Activated T-helper 1 cell treated with anti-CD3 and anti-CD28 coated beads, Interleukin-12 subunit alpha, Interleukin-12 subunit beta, Interleukin-2, Interleukin-4 antibody, amounts not matched to agents 30 ng/mL and 10 ng/mL and 1 ng/mL, durations not matched to agents 14 hours and 24 hours and 36 hours (primary cell): ENCODE data around the gene HNF1A. TPM values are rescaled to one million over a fixed set of nuclear protein-coding genes. Genes with fewer than 3 reads are reported as not detected.
"Not testable (repeated sequence)": the region's sequence is repeated elsewhere in the genome, so short reads cannot be mapped to it uniquely, and the experiment has no call there.

ENCODE experiments used
- DNase-seq: peaks from one replicate; pipeline ENCODE4 v3.0.0; 2021; ENCODE audit warnings: low spot score
- H3K27ac Mint-ChIP-seq: one replicate; pipeline ENCODE4 v1.8.0; 2021; ENCODE audit warnings: mild to moderate bottlenecking, mixed read lengths
- H3K27me3 Mint-ChIP-seq: one replicate; pipeline ENCODE4 v1.8.0; 2022; ENCODE audit warnings: mild to moderate bottlenecking, moderate library complexity, mixed read lengths; ENCODE audit not compliant: insufficient read depth
- H3K36me3 Mint-ChIP-seq: one replicate; pipeline ENCODE4 v1.8.0; 2021; ENCODE audit warnings: low read depth, mixed read lengths
- H3K4me1 Mint-ChIP-seq: one replicate; pipeline ENCODE4 v1.8.0; 2021; ENCODE audit warnings: low read depth, mixed read lengths
- H3K4me3 Mint-ChIP-seq: one replicate; pipeline ENCODE4 v1.8.0; 2021; ENCODE audit warnings: mild to moderate bottlenecking, moderate library complexity, mixed read lengths
- H3K9me3 Mint-ChIP-seq: one replicate; pipeline ENCODE4 v1.8.0; 2021; ENCODE audit warnings: mixed read lengths
- intact Hi-C: fragments of 100-400 bp; cut with micrococcal nuclease; formaldehyde crosslinking; loops from one replicate; pipeline ENCODE4 v1.15.1; 2024
- total RNA-seq: library from RNA; stranded (reverse); gene quantifications from 2 replicates; pipeline ENCODE4 v1.2.3, GENCODE V29; 2022

HNF1A gene
- total RNA-seq, 1 donor from 2014 or later = not detected

GRCh38 chr12:121034616-121035305 is 56.4 kb downstream of the HNF1A start:
- Mint-ChIP-seq H3K9me3 (no peaks in the 10 kb centered on the region), H3K27me3 (peaks cover under 1% of the 10 kb centered on the region), H3K4me3 (peak overlapping the region; percentile 67), H3K27ac (peak overlapping the region; percentile 73), H3K36me3 (peaks cover 31% of the 10 kb centered on the region), H3K4me1 (peaks cover 66% of the 10 kb centered on the region)
- intact Hi-C loops = loop anchor here (1.0 to 10.0 kb wide), 4 partner anchors 18 to 600 kb away; partner anchors contain the start of genes C12orf43, COX6A1 and P2RX4
- no peak for DNase-seq

- Mint-ChIP-seq H3K9me3 (no peaks in the 10 kb centered on the region), H3K4me1 (peaks cover 68% of the 10 kb centered on the region), H3K27ac (peak overlapping the region; percentile 37), H3K4me3 (peak overlapping the region; percentile 48), H3K27me3 (peaks cover 5% of the 10 kb centered on the region), H3K36me3 (peaks cover 26% of the 10 kb centered on the region)
- no peak for DNase-seq
- intact Hi-C loops = loop anchor here (5.0 to 10.0 kb wide), 3 partner anchors 88 to 602 kb away; partner anchors contain the start of genes COX6A1 and P2RX4
These were observed 58.5 kb downstream of the HNF1A start for GRCh38 chr12:121036810-121037326.

DNA sequence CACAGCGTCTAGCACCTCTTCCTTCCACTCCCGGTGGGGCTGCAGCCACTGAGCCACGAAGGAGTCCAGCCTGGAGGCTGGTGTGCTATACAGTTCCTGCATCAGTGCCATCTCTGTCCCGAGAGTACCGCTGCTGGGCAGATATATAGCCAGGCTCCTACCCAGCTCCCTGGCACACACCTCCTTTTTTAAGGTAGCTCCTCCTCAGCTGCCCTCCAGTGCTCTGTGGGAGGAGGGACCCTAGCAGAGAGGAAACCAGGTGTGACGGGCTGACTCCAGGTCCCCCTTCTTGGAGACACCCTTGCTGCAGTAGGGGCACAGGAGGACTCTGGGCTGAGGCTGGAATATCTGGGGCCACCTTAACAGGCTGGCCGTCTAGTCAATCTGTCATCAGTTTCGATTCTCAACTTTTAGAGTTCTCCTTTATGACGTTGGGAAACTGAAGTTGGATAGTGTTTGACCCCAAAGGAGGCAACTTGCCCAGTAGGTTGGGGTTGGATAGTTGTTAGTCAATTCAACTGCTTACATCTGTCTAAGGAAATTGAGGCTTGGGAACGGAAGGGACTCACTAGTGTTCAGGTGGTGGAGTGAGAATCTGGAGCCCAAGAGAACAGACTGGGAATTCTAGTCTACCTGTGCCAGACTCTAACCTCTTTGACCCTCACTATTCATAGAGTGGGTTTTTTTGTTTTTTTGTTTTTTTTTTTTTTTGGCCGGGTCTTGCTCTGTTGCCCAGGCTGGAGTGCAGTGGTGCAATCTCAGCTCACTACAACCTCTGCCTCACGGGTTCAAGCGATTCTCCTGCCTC is 60.7 kb downstream of the HNF1A start, which contains the start of gene OASL:
Gene OASL (minus strand): TSS at position 386 of the 808 bp plus-strand sequence. CDS start 275 bp downstream, at position 111.
- H3K4me1 Mint-ChIP-seq = peaks cover 51% of the 10 kb centered on the region
- H3K36me3 Mint-ChIP-seq = peaks cover 15% of the 10 kb centered on the region
- peaks cover 12% of the 10 kb centered on the region for H3K27me3 Mint-ChIP-seq
- H3K4me3 Mint-ChIP-seq = peak within 1 kb of the TSS; percentile 91
- peak within 1 kb of the TSS; percentile 84 for H3K27ac Mint-ChIP-seq
- no peaks in the 10 kb centered on the region for H3K9me3 Mint-ChIP-seq
- intact Hi-C loops = loop anchor here (1.0 to 10.0 kb wide), 5 partner anchors 21 to 604 kb away; partner anchors contain the start of genes C12orf43, COX6A1 and P2RX4
- DNase-seq = peak; percentile 54

GRCh38 chr12:121043067-121043466 is 64.7 kb downstream of the HNF1A start:
- no peak overlapping the region for H3K27ac Mint-ChIP-seq
- peaks cover 19% of the 10 kb centered on the region for H3K4me1 Mint-ChIP-seq
- peaks cover 2% of the 10 kb centered on the region for H3K36me3 Mint-ChIP-seq
- H3K27me3 Mint-ChIP-seq = peaks cover 25% of the 10 kb centered on the region
- H3K9me3 Mint-ChIP-seq = no peaks in the 10 kb centered on the region
- no peak for DNase-seq
- H3K4me3 Mint-ChIP-seq = no peak overlapping the region
- intact Hi-C loops = no loop called here

- DNase-seq, H3K4me1 Mint-ChIP-seq, H3K36me3 Mint-ChIP-seq, H3K4me3 Mint-ChIP-seq, intact Hi-C loops, H3K9me3 Mint-ChIP-seq, H3K27ac Mint-ChIP-seq: not testable (repeated sequence)
- peaks cover 22% of the 10 kb centered on the region for H3K27me3 Mint-ChIP-seq
These were observed 69.1 kb downstream of the HNF1A start for GRCh38 chr12:121047400-121047799.

DNA sequence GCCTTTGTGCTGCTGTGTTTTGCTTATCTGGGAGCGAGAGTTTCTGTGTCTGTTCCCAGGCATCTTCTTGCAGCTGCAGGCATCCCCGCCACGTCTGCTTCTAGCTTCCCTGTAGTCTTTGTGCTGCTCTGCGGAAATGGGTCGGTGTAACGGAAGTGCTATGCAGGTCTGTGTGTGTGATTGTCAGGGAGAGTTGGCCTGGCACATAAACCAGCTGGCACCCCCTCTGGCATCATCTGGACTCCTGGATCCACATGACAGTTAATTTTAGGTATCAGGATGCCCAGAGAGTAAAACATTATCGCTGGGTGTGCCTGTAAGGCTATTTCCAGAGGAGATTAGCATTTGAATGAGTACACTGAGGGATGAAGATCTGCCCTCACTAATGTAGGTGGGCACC is 70.1 kb downstream of the HNF1A start:
- H3K27ac Mint-ChIP-seq = peak overlapping the region; percentile 1
- H3K4me3 Mint-ChIP-seq = peak overlapping the region; percentile 68
- DNase-seq = no peak
- peaks cover 18% of the 10 kb centered on the region for H3K27me3 Mint-ChIP-seq
- intact Hi-C loops = no loop called here
- H3K36me3 Mint-ChIP-seq = no peaks in the 10 kb centered on the region
- H3K4me1 Mint-ChIP-seq = no peaks in the 10 kb centered on the region
- H3K9me3 Mint-ChIP-seq = no peaks in the 10 kb centered on the region

DNA sequence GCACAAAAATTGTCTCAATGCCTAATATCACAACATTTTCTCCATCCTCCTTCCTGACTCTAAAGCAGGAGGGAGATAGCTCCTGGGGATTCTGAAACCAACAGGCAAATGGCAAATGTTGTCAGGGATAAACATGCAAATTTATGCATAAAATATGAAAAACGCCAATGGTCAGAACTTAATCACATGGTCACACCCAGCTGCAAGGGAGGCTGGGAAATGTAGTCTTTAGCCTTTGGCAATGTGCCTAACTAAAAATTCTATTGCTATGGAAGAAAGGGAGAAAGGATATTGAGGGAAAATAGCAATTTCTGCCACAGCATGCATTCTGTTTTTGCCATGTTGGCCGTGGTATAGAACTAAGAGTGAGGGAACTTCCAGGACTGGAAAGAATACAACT is 72.4 kb downstream of the HNF1A start:
- intact Hi-C loops = no loop called here
- Mint-ChIP-seq H3K27me3 (peaks cover 7% of the 10 kb centered on the region), H3K27ac (no peak overlapping the region), H3K4me3 (no peak overlapping the region), H3K4me1 (no peaks in the 10 kb centered on the region), H3K9me3 (no peaks in the 10 kb centered on the region), H3K36me3 (no peaks in the 10 kb centered on the region)
- no peak for DNase-seq

Other genes with a start within 250 kb of the HNF1A start
- gene SPPL3, start 74.2 kb upstream of the HNF1A start, total RNA-seq = 27.3 and 31.2 TPM in 2 replicates
- gene C12orf43, start 37.9 kb downstream of the HNF1A start, total RNA-seq = 34.6 and 35.3 TPM in 2 replicates
- gene OASL, start 60.7 kb downstream of the HNF1A start, total RNA-seq = 2.4 and 3.1 TPM in 2 replicates
- gene P2RX7, start 154.3 kb downstream of the HNF1A start, total RNA-seq = 7.3 and 8.0 TPM in 2 replicates
- 22.8 and 25.3 TPM in 2 replicates for gene P2RX4, start 231.6 kb downstream of the HNF1A start, total RNA-seq